ENCODE data around the gene NCOA1.
"Not testable (repeated sequence)": the region's sequence is repeated elsewhere in the genome, so short reads cannot be mapped to it uniquely, and the experiment has no call there.

NCOA1 gene

DNA sequence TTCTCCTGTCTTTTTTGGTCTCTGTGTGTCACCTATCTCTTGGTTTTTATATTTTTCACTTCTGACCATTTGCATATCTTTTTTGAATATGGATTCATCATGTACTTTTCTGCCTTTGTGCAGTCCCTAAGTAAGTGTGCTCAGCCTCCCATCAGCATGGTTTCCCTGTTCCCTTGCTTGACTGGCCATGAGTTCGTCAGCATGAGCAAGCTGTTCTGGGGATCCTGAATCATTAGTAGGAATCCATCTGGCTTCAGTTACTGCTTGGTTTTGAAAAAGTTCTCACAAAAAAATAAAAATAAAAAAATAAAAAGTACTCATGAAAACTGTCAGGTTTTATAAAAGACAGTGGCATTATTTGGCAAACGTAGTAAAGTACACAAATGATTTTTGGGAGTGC is 144.1 kb downstream of the NCOA1 start:
- DNase-seq (ENCODE audit: low read depth): no peak

GRCh38 chr2:24638568-24638967 is 147.5 kb downstream of the NCOA1 start:
- peak; percentile 12 for DNase-seq (ENCODE audit: low read depth)

DNA sequence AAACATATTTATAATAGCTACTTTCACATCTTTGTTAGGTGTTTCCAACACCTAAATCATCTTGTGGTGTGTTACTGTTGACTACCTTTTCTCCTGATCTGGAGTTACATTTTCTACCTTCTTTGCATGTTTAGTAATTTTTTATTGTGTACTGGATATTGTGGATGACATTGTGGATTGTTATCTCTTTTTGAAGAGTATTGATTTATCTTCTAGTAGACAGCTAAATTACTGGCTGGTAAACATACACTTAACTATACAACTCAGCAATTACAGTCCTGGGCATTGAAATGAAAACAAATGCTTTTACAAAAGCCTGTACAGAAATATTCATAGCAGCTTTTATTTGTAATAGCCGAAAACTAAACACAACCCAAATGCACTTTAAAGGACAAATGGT is 151.3 kb downstream of the NCOA1 start:
- DNase-seq (ENCODE audit: low read depth): no peak

DNA sequence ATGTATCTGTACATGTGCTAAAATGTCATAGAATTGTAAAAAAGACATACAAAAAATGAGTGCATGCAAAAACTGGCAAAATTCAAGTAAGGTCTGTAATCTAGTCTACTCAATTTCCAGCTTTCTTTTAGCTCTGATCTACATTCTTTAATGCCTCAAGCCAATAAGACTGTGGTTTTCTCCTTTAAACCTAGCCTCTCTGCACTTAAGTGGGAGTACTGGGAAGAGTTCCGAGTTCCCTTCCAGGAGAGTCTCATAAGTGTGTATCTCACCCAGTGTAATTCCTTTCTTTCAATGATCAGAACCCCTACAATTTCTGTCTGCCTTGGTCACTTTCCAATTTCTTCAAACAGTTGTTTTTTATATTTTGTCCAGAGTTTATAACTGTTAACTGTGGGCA is 152.0 kb downstream of the NCOA1 start:
- no peak for DNase-seq (ENCODE audit: low read depth)

DNA sequence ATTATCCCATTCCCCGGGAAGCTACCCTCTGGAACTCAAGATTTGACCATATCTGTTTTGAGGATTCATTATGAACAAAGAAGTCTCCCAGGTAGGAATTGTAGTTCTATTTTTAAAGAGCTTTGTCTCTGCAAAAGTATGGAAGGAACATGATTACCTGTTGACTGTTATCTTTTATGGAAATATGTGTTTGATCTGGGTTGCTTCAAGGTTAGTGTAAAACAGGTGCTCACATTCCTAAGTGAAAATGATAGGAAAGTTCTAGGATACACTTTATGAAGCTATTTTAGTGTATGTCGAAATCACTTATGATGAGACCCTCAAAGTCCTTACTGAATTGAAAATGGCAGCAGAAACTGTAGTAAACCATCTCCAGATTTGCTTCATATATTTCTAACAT is 153.0 kb downstream of the NCOA1 start:
- DNase-seq (ENCODE audit: low read depth): no peak

DNA sequence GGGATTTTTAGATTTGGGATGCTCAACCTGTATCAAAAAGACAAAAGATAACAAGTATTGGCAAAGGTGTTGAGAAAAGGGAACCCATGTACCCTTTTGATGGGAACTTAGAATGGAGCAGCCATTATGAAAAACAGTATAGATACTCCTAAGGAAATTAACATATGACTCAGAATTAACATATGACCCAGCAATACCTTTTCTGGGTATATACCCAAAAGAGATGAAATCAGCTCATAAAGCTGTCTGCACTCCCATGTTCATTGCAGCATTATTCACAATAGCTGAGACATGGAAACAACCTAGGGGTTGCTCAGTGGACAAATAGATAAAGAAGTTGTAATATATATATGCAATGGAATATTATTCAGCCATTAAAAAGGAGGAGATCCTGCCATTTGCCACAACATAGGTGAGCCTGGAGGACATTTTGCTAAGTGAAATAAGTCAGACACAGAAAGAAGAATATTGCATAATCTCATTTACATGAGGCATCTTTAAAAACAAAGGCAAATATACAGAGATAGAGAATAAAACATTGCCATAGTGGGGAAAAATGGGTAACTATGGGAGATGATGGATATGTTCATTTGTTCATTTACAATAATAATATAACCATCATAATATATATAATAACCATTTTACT is 160.1 kb downstream of the NCOA1 start:
- DNase-seq (ENCODE audit: low read depth): no peak

- DNase-seq (ENCODE audit: low read depth): no peak
Measured at GRCh38 chr2:24651643-24652003, 160.6 kb downstream of the NCOA1 start.

DNA sequence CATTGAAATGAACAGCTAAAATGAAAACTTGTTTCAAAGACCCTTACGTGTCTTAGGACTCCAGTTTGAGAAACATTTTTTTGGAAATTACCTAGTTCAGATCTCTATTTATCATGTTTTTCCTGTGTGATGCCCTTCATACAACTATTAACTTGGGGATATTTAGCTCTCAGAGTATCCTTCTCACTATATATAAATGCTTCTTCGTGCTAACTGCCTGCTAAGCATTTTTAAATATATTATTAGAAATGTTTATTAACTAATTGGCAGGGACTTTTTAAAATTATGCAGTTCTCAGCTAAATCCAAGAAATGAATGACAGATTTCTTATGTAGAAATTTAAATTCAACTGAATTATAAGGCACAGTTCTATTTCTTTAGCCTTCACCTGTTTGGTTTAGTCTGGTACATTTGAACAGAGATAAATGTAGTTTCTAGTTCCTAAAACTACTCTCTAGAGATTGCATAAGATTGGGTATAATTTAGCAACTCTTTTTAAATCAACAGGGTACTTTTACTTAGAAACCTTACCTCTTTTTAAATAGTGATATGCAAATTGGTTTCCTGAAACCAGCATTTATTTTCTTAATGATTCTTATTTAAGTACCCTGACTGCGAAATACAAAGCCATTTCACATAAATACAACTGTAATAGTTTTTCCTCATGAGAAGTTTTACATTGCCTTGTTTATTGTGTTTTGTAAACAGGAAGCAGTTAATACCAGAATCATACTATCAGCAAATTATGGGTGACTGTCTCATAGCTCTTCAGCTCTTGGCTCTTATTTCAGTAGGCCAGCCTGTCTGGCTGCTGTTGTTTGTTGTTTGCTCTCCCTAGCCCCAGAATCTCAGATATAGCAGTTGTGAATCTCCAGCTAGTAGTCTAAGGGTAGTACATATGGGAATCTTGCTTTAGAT is 161.5 kb downstream of the NCOA1 start:
- DNase-seq (ENCODE audit: low read depth): peak; percentile 5

- DNase-seq (ENCODE audit: low read depth): no peak
Measured at GRCh38 chr2:24657818-24658217, 166.8 kb downstream of the NCOA1 start.

- peak; percentile 9 for DNase-seq (ENCODE audit: low read depth)
Measured at GRCh38 chr2:24658531-24659202, 167.6 kb downstream of the NCOA1 start.

DNA sequence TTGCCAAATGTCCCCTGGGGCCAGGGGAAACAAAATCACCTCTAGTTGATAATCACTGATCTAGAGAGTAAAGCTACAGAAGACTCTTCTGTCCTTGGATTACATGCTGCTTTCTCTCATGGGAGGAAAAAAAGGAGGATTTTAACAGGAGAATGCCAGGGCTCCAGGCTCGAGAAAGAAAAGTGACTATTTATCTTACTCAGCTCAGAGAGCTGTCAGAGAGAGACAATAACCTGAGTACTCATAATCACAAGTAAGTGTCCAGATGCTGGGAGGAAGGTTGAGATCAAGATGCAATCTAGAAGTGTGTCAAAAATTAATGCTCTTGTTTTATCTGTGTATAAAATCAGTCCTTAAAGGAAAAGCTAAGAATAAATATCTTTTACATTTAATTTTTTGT is 168.8 kb downstream of the NCOA1 start:
- no peak for DNase-seq (ENCODE audit: low read depth)

GRCh38 chr2:24667542-24667941 is 176.5 kb downstream of the NCOA1 start:
- DNase-seq (ENCODE audit: low read depth): no peak

DNA sequence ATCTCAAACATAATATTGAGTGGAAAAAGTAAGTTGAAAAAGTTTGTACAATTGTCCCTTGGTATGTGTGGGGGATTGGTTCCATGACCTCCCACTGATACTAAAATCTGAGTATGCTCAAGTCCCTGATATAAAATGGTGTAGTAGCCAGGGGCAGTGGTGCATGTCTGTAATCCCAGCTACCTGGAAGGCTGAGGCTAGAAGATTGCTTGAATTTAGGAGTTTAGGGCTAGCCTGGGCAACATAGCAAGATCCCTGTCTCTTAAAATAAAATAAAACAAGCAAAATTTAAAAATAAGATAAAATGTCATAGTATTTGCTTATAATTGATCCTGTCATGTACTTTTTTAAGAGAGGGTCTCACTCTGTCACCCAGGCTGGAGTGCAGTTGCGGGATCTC is 180.2 kb downstream of the NCOA1 start:
- no peak for DNase-seq (ENCODE audit: low read depth)

GRCh38 chr2:24672589-24672988 is 181.5 kb downstream of the NCOA1 start:
- DNase-seq (ENCODE audit: low read depth): no peak

GRCh38 chr2:24675338-24675737 is 184.3 kb downstream of the NCOA1 start:
- DNase-seq (ENCODE audit: low read depth): no peak

- no peak for DNase-seq (ENCODE audit: low read depth)
Measured at GRCh38 chr2:24676493-24676892, 185.4 kb downstream of the NCOA1 start.

DNA sequence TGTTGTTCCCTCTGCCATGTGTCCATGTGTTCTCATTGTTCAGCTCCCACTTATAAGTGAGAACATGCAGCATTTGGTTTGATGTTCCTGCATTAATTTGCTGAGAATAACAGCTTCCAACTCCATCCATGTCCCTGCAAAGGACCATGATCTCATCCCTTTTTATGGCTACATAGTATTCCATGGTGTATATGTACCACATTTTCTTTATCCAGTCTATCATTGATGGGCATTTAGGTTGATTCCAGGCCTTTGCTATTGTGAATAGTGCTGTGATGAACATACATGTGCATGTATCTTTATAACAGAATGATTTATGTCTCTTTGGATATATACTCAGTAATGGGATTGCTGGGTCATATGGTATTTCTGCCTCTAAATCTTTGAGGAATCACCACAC is 187.0 kb downstream of the NCOA1 start:
- not testable (repeated sequence) for DNase-seq (ENCODE audit: low read depth)

DNA sequence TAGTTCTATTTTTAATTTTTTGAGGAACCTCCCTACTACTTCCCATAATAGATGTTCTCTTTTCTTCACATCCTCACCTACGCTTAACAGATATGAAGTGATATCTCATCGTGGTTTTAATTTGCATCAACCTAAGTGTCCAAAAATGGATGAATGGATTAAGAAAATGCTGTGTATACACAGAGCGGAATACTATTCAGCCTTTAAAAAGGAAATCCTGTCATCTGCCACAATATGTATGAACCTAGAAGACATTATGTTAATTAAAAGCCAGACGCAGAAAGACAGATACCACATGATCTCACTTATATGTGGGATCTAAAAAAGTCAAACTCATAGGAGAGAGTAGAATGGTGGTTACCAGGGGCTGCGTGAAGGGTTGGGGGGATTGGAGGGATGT is 189.1 kb downstream of the NCOA1 start:
- no peak for DNase-seq (ENCODE audit: low read depth)

DNA sequence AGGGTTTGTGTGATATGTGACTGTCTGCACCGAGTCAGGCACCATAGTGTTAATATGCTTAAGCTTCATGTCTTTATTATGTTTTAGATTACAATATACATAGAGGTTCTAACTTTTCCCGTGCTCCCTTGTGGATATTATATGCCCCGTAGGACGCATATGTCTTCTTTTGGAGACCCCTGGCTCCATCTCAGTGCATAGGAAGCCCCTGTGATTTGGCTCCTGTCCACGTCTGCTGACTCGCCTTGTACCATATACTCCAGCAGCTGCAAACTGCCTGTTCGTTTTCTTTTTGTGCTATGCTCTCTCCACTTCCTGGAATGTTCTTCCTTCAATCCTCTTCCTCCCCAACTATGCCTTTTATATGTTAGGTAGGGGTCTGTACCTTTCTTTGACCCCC is 191.2 kb downstream of the NCOA1 start:
- DNase-seq (ENCODE audit: low read depth): peak; percentile 3

GRCh38 chr2:24683408-24683807 is 192.4 kb downstream of the NCOA1 start:
- DNase-seq (ENCODE audit: low read depth): no peak

GRCh38 chr2:24690524-24690923 is 199.5 kb downstream of the NCOA1 start:
- DNase-seq (ENCODE audit: low read depth): no peak

DNA sequence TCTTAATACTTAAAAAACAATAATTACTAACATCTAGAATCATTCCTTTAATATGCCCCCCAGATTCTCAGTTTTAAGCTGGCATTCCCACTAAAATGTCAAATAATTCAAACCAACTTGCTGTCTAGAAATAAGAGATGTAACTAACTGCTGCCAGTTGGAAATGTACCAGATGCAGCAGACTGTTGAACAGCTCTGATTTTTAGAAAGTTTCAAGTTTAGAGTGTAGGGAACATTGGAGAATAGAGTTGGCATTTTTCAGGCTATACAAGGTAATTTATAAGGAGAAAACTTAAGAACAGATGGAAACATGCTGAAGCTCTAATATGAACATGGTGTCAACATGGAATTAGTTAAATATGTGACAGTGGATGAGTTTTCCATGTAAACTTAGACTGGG is 200.8 kb downstream of the NCOA1 start:
- no peak for DNase-seq (ENCODE audit: low read depth)

DNA sequence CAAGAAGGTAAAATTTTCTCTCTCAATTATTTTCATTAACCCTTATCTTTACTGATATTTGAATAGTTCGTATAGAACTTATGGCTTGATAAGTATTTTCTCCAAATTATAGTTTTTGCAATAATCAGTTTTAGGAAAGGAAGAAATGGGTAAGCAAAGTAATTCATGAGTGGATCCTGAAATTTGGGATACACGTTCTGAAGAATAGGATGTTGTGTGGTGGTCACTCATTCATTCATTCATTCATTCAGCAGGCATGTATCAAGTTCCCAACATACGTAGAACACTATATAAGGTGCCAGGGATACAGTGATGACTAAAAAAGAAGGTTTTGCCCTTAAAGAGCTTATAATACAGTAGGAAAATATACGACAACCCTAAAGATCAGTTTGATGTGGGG is 206.7 kb downstream of the NCOA1 start:
- DNase-seq (ENCODE audit: low read depth): no peak
